GM12892 (cell line): Measurements from ENCODE around the gene PRDX6.
"Not testable (repeated sequence)": the region's sequence is repeated elsewhere in the genome, so short reads cannot be mapped to it uniquely, and the experiment has no call there.

Experiments
- POLR2A ChIP-seq: IDR thresholded peaks from 2 replicates; pipeline ENCODE4 v1.6.1; 2011; ENCODE audit warnings: low read depth, low read length, control low read depth
- POLR2AphosphoS5 ChIP-seq: IDR thresholded peaks from 2 replicates; pipeline ENCODE4 v1.6.1; 2011; ENCODE audit warnings: low read depth, low read length, control low read depth

- not testable (repeated sequence) for TF ChIP-seq POLR2AphosphoS5, POLR2A
These were observed 16.0 kb downstream of the PRDX6 start for GRCh38 chr1:173493125-173493524.
